T1000 (cell line): Measurements from ENCODE around the gene SUPT16H.
"Not testable (repeated sequence)": the region's sequence is repeated elsewhere in the genome, so short reads cannot be mapped to it uniquely, and the experiment has no call there.

ENCODE experiments used
- DNase-seq: peaks from one replicate; lab custom pipeline; 2025; ENCODE audit warnings: mixed read lengths; lab: John Stamatoyannopoulos, UW

SUPT16H gene

GRCh38 chr14:21383848-21384493, at the start of gene SUPT16H:
TSS of gene SUPT16H (minus strand) at chr14:21384019. CDS start at chr14:21383927, 92 bp downstream.
- DNase-seq = peak; percentile 91

- no peak for DNase-seq
Observed at GRCh38 chr14:21431126-21431525, 47.3 kb upstream of the SUPT16H start.

- DNase-seq = no peak
Observed at GRCh38 chr14:21428930-21429329, 45.1 kb upstream of the SUPT16H start.

- DNase-seq = no peak
Observed at GRCh38 chr14:21426692-21427091, 42.9 kb upstream of the SUPT16H start.

- no peak for DNase-seq
Observed at GRCh38 chr14:21419528-21419927, 35.7 kb upstream of the SUPT16H start.

GRCh38 chr14:21415329-21415728, 31.5 kb upstream of the SUPT16H start:
- DNase-seq = no peak

GRCh38 chr14:21414137-21414631, 30.4 kb upstream of the SUPT16H start:
- DNase-seq = no peak

- DNase-seq = peak; percentile 3
Observed at GRCh38 chr14:21408147-21408546, 24.3 kb upstream of the SUPT16H start.

GRCh38 chr14:21406213-21406612, 22.4 kb upstream of the SUPT16H start:
- DNase-seq = no peak

GRCh38 chr14:21405097-21405496, 21.3 kb upstream of the SUPT16H start:
- DNase-seq = no peak

GRCh38 chr14:21399311-21399870, 15.6 kb upstream of the SUPT16H start:
- no peak for DNase-seq

- no peak for DNase-seq
Observed at GRCh38 chr14:21398901-21399300, 15.1 kb upstream of the SUPT16H start.

GRCh38 chr14:21395450-21395849, 11.6 kb upstream of the SUPT16H start:
- DNase-seq = no peak

- no peak for DNase-seq
Observed at GRCh38 chr14:21385188-21385904, 1.5 kb upstream of the SUPT16H start.

GRCh38 chr14:21384494-21384851, 654 bp upstream of the SUPT16H start:
- no peak for DNase-seq

GRCh38 chr14:21382886-21383847, 652 bp downstream of the SUPT16H start:
- DNase-seq = no peak

- no peak for DNase-seq
Observed at GRCh38 chr14:21382095-21382494, 1.7 kb downstream of the SUPT16H start.

GRCh38 chr14:21379338-21379737, 4.5 kb downstream of the SUPT16H start:
- DNase-seq = no peak

GRCh38 chr14:21373980-21374379, 9.8 kb downstream of the SUPT16H start:
- no peak for DNase-seq

- DNase-seq = not testable (repeated sequence)
Observed at GRCh38 chr14:21372814-21373213, 11.0 kb downstream of the SUPT16H start.

GRCh38 chr14:21369949-21370679, 13.7 kb downstream of the SUPT16H start:
- DNase-seq = no peak
